IPS DF 6.9 (cell line): ENCODE results near the gene VAV2.
A peak's percentile ranks its signal among the peaks of the same experiment; 100 is the strongest.

Experiments
- DNase-seq: peaks from one replicate; pipeline ENCODE4 v3.0.0-alpha.2; 2013; ENCODE audit warnings: low read depth, low spot score
- H3K27ac ChIP-seq: one replicate; pipeline ENCODE4 v1.5.1; 2013; ENCODE audit warnings: low read length, control low read depth
- H3K27me3 ChIP-seq: 2 replicates; pipeline ENCODE4 v1.6.1; 2013; ENCODE audit warnings: mild to moderate bottlenecking, low read length; ENCODE audit not compliant: control insufficient read depth, insufficient read depth
- H3K36me3 ChIP-seq: 2 replicates; pipeline ENCODE4 v1.6.1; 2013; ENCODE audit warnings: low read length; ENCODE audit not compliant: control insufficient read depth, insufficient read depth
- H3K4me1 ChIP-seq: 2 replicates; pipeline ENCODE4 v1.6.1; 2013; ENCODE audit warnings: low read length; ENCODE audit not compliant: control insufficient read depth, insufficient read depth
- H3K4me3 ChIP-seq: 2 replicates; pipeline ENCODE4 v1.5.1; 2013; ENCODE audit warnings: mild to moderate bottlenecking, low read length
- H3K9me3 ChIP-seq: 2 replicates; pipeline ENCODE4 v1.6.1; 2013; ENCODE audit warnings: low read length, inconsistent platforms; ENCODE audit not compliant: control insufficient read depth, insufficient read depth
- WGBS: extraction: QIAGEN DNeasy Blood & Tissue Kit; methylation state at CpG from one replicate; pipeline ENCODE4 v1.1.7; 2013; ENCODE audit warnings: mixed read lengths, missing lambda C conversion rate; ENCODE audit not compliant: insufficient read length, insufficient coverage; 5-methylcytosine and 5-hydroxymethylcytosine counted together

Gene VAV2

DNA sequence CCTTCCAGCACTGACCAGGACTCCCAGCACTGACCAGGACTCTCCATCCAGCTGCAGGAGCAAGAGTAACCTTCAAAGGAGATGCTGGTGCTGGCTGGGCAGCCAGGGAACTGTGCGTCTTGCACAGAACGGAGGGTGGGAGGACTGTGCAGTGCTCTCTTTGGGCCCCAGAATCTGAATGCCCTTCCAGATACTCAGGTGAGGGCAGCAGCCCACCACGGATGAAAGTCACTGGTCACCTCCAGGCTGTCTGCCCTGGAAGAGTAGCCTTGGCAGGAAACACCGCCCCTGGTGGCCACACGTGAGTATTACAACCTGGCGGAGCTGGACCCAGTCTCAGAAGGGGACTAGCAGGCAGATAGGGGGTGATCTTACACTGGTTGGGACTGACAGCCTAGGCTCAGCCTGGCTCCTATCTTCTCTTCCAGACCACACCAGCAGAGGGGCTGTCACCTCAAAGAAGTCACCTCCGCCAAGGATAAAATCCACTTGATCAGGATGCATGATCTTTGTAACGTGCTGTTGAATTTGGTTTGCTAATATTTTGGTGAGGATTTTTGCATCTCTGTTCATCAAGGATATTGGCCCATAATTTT is 249.2 kb downstream of the VAV2 start:
- H3K4me3 ChIP-seq: no peak overlapping the region
- peaks cover 3% of the 10 kb centered on the region; the same call in 1 of the 2 replicates for H3K4me1 ChIP-seq
- peak; percentile 84 for DNase-seq
- H3K9me3 ChIP-seq: no peaks in the 10 kb centered on the region
- no peaks in the 10 kb centered on the region for H3K27me3 ChIP-seq
- WGBS: no CpG with 5 or more reads among the region's 8 CpGs
- no peak overlapping the region for H3K27ac ChIP-seq
- no peaks in the 10 kb centered on the region for H3K36me3 ChIP-seq

DNA sequence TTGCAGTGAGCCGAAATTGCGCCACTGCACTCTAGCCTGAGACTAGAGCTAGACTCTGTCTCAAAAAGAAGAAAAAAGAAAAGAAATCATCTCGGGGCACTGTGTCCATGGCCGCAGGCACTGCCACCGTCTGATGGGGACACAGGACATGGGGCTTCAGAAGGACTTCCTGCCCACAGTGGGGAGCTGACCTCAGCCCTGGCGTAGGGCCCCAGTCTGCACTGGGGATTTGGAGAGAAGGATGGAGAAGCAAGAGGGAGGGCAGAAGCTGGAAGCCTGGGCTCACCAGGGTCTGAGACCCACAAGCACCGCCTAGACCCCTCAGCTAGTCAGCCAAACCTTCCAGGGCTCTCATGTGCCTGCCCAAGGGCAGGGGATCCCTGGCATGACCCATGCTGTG is 249.9 kb downstream of the VAV2 start:
- H3K36me3 ChIP-seq: no peaks in the 10 kb centered on the region
- H3K27ac ChIP-seq: no peak overlapping the region
- no peak overlapping the region for H3K4me3 ChIP-seq
- H3K27me3 ChIP-seq: no peaks in the 10 kb centered on the region
- H3K9me3 ChIP-seq: no peaks in the 10 kb centered on the region
- H3K4me1 ChIP-seq: peaks cover 7% of the 10 kb centered on the region
- no peak for DNase-seq
- WGBS: no CpG with 5 or more reads among the region's 7 CpGs

DNA sequence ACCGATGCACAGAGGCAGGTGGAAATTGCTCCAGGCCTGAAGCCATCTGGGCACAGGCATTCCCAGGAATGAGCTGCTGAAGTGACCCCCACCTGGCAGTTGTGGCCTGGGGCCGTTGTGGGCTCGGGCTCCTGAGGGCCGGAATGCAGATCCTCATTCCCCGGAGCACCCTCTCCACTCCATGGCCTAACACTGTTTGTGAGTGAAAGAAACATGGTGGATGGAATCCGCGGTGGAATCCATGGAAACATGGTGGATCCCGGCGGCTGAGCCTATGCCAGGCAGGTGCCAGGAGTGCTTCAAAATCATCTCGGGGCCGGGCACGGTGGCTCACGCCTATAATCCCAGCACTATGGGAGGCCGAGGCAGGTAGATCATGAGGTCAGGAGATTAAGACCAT is 250.4 kb downstream of the VAV2 start:
- Histone ChIP-seq H3K9me3 (no peaks in the 10 kb centered on the region), H3K4me1 (peaks cover 7% of the 10 kb centered on the region), H3K27ac (no peak overlapping the region), H3K36me3 (no peaks in the 10 kb centered on the region), H3K27me3 (no peaks in the 10 kb centered on the region), H3K4me3 (no peak overlapping the region)
- WGBS: no CpG with 5 or more reads among the region's 14 CpGs
- DNase-seq: no peak

DNA sequence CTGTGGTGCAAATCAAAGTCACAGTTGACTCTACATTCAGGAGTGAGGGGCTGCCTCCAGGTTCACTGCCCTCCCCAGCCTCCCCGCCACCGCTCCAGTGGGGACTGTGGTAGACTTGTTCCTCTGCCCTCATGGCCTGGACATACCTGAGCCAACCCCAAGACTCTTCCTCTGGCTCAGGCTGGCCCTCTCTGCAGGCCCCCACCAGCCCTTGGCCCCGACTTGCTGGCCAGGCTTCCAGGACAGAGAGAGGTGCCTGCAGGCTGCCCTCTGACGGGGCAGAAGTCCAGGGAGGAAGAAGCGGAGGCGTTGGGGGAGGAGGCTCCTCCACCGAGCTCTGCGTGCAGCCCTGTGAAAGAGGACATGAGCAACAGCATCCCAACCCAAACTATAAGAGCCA is 251.2 kb downstream of the VAV2 start:
- H3K36me3 ChIP-seq: no peaks in the 10 kb centered on the region
- no peaks in the 10 kb centered on the region for H3K9me3 ChIP-seq
- H3K27me3 ChIP-seq: no peaks in the 10 kb centered on the region
- no peak for DNase-seq
- peaks cover 7% of the 10 kb centered on the region for H3K4me1 ChIP-seq
- no CpG with 5 or more reads among the region's 8 CpGs for WGBS
- H3K4me3 ChIP-seq: no peak overlapping the region
- H3K27ac ChIP-seq: no peak overlapping the region

DNA sequence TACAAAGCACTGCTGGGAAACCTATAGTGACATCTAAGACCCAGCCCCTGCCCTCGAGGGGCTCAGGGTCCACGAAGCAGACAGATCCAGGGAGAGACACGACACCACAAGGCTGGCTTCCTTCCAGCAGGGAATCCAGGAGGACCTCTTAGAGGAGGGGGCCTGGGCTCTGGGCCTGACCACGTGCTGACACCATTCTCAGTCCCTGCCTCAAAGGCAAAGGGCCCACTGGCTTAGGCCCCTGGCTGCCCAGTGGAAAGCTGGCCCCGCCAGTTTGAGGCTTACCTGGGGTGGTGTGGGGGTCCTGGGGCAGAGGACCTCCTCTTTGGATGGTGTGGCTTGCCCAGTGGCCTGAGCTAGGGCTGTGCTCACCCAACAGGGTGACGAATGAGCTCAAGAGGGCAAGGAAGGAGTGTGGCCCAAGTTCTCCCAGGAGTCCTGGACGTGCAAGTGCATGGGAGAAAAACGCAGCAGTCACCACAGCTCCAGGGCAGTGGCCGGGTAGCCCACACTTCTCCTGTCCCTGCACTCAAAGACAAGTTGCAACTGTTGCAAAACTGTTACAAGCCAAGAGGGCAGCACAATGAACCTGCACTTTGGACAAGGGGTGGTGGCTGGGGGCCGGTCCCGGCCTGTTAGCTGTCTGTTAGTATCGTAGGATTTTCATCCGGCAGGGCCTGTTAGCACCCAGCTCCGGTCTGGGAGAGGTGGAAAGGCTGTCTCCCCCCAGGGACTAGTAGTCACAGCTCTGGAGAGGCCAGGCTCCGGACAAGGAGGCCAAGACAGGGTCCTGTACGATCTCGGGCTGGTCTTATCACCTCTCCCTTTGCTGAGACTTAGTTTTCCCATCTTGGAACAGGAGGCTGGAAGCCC is 252.5 kb downstream of the VAV2 start:
- no peaks in the 10 kb centered on the region for H3K36me3 ChIP-seq
- no peak for DNase-seq
- H3K4me3 ChIP-seq: no peak overlapping the region
- no peaks in the 10 kb centered on the region for H3K9me3 ChIP-seq
- no peaks in the 10 kb centered on the region for H3K27me3 ChIP-seq
- peaks cover 13% of the 10 kb centered on the region for H3K4me1 ChIP-seq
- H3K27ac ChIP-seq: no peak overlapping the region
- WGBS: no CpG with 5 or more reads among the region's 17 CpGs

DNA sequence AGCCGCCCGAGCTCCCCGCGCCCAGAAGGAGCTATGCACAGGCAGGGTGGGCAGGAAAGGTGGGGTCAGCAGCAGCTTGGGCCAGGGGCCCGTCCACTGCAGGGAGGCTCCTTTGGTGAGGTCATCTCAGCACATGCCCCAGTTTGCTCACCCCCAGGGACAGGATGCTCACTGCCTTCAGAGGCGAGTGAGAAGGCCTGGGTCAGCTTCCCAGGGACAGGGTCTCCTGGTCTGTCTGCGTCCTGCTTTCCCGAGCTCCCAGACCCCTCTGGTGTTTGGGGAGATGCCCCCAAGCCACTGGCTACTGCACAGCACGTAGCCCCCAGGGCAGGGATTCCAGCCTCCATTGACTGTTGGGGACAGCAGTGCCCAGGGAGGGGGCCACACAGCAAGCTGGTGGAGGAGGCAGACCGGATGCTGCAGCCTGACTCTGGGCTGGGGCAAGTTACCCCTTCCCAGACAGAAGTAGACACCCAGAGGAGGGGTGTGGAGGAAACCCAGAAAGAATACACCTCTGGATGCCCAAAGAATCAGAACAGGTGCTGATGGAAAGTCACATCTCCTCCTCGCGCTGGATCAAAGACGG is 253.4 kb downstream of the VAV2 start:
- H3K36me3 ChIP-seq: no peaks in the 10 kb centered on the region
- no peaks in the 10 kb centered on the region for H3K27me3 ChIP-seq
- no peak overlapping the region for H3K4me3 ChIP-seq
- no peak for DNase-seq
- peaks cover 13% of the 10 kb centered on the region for H3K4me1 ChIP-seq
- WGBS: no CpG with 5 or more reads among the region's 13 CpGs
- no peaks in the 10 kb centered on the region for H3K9me3 ChIP-seq
- no peak overlapping the region for H3K27ac ChIP-seq

DNA sequence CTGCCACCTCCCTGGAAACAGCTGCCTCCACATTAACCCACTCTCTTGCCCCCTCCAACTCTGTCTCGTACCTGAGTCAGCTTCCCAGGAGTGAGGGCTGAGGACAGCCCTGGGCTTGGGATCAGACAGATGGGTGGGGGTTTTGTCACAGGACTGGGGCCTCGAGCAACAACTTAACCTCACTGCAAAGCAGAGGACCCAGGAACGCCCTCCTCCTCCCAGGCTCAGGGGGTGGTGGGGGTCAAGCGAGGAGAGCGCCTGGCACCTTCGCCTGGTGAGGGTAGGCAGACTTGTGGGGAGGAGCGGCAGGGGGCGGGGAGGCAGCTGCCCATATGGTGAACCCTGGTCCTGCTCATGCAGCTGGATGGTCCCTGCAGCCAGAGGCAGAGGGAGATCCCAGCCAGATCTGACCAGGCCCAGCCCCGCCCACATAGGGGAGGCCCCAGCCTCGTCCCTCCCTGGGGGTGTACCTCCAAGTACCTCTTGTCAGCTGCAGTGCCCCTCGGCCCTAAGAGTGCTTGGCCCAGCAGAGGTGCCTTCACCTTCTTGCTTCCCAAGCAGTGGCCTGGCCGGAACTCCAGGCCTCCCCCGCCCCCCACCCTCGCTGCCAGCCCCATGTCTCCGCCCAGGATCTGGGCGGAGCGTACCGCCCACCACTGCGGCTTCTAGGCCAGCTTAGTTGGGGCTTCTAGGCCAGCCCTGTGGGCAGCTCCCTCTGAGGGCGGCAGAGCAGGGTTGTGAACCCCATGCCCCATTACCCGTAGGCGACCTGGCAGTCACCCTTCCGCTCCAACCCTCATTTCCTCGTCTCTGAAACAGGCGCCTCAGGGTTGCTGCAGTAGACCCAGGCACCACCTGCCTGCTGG is 254.1 kb downstream of the VAV2 start, which contains the start of gene SARDH:
Gene SARDH, minus strand, starts transcription at position 579 of the 866 bp plus-strand sequence. CDS start 4,179 bp downstream, outside the sequence.
- Histone ChIP-seq H3K27me3 (no peaks in the 10 kb centered on the region), H3K36me3 (no peaks in the 10 kb centered on the region), H3K9me3 (no peaks in the 10 kb centered on the region), H3K4me3 (peak within 1 kb of the TSS; percentile 5; the same call in 1 of the 2 replicates), H3K27ac (no peak within 1 kb of the TSS), H3K4me1 (peaks cover 13% of the 10 kb centered on the region)
- WGBS: no CpG with 5 or more reads among the region's 25 CpGs
- DNase-seq: no peak

DNA sequence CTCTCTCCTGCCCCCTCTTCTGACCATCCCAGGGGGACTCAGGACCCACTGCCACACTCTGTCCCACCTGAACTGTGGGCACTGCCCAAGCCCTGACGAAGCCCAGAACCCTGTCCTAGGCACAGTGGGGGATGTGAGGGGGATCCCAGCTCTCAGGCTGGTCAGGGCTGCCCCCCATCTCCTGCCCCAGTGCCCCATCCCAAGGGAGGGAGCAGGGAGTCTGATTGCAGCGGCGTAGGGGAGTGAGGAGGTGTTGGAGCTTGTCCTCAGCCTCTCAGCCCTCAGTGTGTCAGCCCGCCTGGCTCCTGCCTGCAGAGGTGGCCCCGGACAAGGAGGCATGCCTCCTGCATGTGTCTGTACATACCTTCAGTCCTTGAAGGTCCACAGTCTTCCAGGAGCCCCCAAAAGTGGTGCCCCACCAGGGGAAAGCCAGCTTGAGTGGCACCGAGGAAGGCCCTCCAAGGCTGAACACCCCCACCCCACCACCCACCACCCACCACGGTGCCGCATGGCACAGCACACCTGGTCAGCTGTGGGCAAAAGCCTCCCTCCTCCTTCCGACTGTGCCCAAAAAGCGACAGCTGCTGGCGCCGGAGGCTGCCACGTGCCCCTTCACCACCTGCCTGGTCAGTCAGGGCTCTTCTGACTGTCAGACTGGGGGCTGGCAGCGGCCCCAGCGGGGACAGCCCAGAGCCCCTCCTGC is 254.9 kb downstream of the VAV2 start:
- no peaks in the 10 kb centered on the region for H3K36me3 ChIP-seq
- no peak overlapping the region for H3K27ac ChIP-seq
- DNase-seq: no peak

DNA sequence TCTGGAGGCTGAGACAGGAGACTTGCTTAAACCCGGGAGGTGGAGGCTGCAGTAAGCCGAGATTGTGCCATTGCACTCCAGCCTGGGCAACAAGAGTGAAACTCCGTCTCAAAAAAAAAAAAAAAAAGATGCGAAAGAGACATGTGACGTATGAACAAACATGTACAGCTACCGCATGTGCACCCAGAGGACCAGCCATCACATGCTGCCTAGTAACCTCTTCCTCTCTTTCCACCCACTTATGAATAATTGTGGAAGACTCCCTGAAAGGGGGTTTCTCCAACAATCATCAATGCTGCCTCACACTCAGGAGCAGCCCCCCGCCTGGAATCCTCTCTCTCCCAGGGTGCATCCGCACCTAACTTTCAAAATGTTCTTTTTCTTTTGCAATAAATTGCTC is 256.2 kb downstream of the VAV2 start:
- no CpG with 5 or more reads among the region's 8 CpGs for WGBS
- Histone ChIP-seq H3K4me3 (no peak overlapping the region), H3K4me1 (peaks cover 12% of the 10 kb centered on the region), H3K27me3 (no peaks in the 10 kb centered on the region), H3K36me3 (no peaks in the 10 kb centered on the region), H3K27ac (no peak overlapping the region), H3K9me3 (no peaks in the 10 kb centered on the region)
- no peak for DNase-seq

More for the DNA sequence above, 254.9 kb downstream of the VAV2 start:
- Histone ChIP-seq H3K9me3 (no peaks in the 10 kb centered on the region), H3K4me3 (no peak overlapping the region), H3K4me1 (peaks cover 12% of the 10 kb centered on the region), H3K27me3 (no peaks in the 10 kb centered on the region)
- no CpG with 5 or more reads among the region's 15 CpGs for WGBS
